ENCODE results near the gene PXN. TPM values are rescaled to one million over a fixed set of nuclear protein-coding genes. Genes with fewer than 3 reads are reported as not detected.

PXN gene
- total and polyA plus RNA-seq, 8 donors, result 27.2 to 129 (median 49.0) TPM

DNA sequence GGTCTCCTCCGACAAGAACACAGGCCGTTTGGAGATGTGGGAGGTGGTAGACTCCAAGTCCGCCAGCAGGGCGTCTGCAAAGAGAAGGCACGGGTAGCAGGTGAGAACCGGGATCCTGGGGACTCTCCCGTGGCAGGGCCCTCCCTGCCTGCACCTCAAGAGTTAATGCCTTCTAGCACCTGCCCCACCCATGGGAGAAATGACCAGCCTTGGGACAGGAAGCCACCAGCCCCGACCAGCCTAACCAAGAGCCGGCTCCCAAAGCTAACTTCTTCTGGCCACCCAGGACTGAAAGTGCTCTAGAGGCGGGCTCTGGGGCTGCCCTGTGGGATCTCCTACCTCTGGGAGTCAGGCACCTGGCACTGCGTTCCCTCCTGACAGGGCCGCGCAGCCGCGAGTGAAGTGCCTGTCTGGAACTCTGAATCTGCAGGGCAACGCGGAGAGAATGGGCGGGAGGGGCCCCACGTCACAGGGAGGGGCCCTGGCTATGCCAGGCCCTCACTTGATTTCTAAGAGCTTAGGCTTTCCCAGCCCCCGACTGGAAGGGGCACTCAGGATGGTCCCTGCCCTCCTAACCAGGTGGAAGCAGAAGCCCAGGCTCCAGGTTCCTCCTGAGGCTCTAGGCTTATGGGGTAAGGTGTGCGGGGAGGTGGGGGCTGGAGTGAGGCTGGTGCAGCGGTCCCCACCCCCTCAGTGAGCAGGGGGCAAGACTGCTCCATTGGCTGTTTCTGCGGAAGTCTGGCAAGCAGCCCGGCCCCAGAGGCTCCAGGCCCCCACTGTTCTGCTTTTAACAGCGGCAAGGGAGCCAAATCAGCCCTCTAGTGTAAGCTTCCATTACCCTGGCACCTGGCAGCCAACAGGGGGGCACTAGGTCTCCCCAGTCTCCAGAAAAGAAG, 41.0 kb downstream of the PXN start:
- Histone ChIP-seq H3K36me3 (peaks cover 46 to 56% (median 50%) of the 10 kb centered on the region in 4 donors), H3K4me1 (peaks cover 57 to 64% (median 59%) of the 10 kb centered on the region in 4 donors), H3K27ac (peak overlapping the region; percentile 85 to 91 (median 88)), H3K9me3 (no peaks in the 10 kb centered on the region), H3K27me3 (no peaks in the 10 kb centered on the region), H3K4me3 (peak overlapping the region; percentile 29 to 46 (median 38))
- intact Hi-C loops (cut with DNase I; ENCODE audit: low total_unique reads), result no loop called here
- 22 to 65% (median 28%) methylated on average over 4 to 25 of the region's 25 CpGs for WGBS, 5 donors
- DNase-seq, result peak; percentile 83 to 92
- TF ChIP-seq POLR2A (IDR thresholded peaks at IDR 0.05), result peak in 1 of 4 donors; percentile 23
- no peak for TF ChIP-seq EP300 (IDR thresholded peaks at IDR 0.05)
- TF ChIP-seq POLR2AphosphoS5 (IDR thresholded peaks at IDR 0.05), result peak; percentile 19 to 75 (median 64)

DNA sequence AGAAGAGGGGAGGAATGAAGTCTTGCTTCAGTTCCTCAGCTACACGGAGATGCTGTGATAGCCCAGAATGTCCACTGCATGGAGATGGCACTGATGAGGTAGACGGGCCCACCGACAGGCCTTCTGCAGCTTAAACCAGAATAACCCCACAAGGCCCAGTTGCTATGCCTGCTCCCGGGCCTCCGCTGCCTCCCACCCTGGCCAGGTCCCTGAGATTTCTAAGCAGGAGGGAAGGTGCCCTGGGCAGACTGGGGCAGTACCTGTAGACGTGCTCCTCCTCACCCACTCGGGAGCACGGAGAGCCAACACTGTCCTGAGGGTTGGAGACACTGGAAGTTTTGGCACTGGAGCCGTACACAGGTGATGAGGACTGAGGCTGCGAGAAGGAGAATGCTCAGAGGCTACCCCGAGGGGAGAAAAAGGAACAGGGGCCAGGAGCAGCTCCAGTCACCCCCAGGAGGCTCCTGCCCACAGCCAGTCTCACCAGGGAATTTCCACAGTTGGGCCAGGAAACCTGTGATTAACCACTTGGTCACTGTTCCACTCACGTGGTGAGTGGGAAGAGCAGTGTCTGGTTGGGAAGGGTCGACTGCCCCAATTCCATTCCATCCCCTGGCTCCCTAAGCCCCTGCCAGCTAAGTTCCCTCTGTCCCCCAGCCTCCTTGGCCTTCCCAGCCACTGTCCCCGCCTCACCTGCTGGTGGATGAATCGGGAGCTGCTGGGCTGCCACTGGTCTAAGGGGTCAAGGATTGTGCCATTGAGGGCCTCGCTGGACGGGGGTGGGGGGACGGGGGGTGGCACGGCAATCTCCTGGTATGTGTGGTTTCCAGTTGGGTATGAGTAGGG, 41.8 kb downstream of the PXN start:
- no peak for TF ChIP-seq POLR2AphosphoS5 (IDR thresholded peaks at IDR 0.05)
- TF ChIP-seq POLR2A (IDR thresholded peaks at IDR 0.05), result no peak
- TF ChIP-seq CTCF (IDR thresholded peaks at IDR 0.05), result no peak
- TF ChIP-seq EP300 (IDR thresholded peaks at IDR 0.05), result no peak
- Histone ChIP-seq H3K4me1 (peaks cover 48 to 55% (median 50%) of the 10 kb centered on the region in 4 donors), H3K27me3 (no peaks in the 10 kb centered on the region), H3K9me3 (no peaks in the 10 kb centered on the region), H3K36me3 (peaks cover 54 to 65% (median 58%) of the 10 kb centered on the region in 4 donors), H3K4me3 (peak overlapping the region; percentile 29 to 46 (median 38)), H3K27ac (peak overlapping the region; percentile 85 to 91 (median 88))
- intact Hi-C loops (cut with DNase I; ENCODE audit: low total_unique reads), result no loop called here
- DNase-seq, result no peak
- 64 to 77% (median 67%) methylated on average over 19 of the region's 19 CpGs for WGBS, 5 donors

- H3K36me3 ChIP-seq, result peaks cover 58 to 77% (median 71%) of the 10 kb centered on the region in 4 donors
- H3K4me3 ChIP-seq, result no peak overlapping the region
- no peak overlapping the region for H3K27ac ChIP-seq
- peak in 1 of 2 donors; percentile 2 for DNase-seq
- TF ChIP-seq CTCF (IDR thresholded peaks at IDR 0.05) (no peak), EP300 (IDR thresholded peaks at IDR 0.05) (no peak), POLR2AphosphoS5 (IDR thresholded peaks at IDR 0.05) (no peak), POLR2A (IDR thresholded peaks at IDR 0.05) (no peak)
- intact Hi-C loops (cut with DNase I; ENCODE audit: low total_unique reads), result no loop called here
- peaks cover 35 to 42% (median 37%) of the 10 kb centered on the region in 4 donors for H3K4me1 ChIP-seq
- no peaks in the 10 kb centered on the region for H3K27me3 ChIP-seq
- no peaks in the 10 kb centered on the region for H3K9me3 ChIP-seq
- 85 to 100% (median 90%) methylated on average over 2 to 12 of the region's 12 CpGs for WGBS, 5 donors
These were observed 43.2 kb downstream of the PXN start for GRCh38 chr12:120222288-120222832.

DNA sequence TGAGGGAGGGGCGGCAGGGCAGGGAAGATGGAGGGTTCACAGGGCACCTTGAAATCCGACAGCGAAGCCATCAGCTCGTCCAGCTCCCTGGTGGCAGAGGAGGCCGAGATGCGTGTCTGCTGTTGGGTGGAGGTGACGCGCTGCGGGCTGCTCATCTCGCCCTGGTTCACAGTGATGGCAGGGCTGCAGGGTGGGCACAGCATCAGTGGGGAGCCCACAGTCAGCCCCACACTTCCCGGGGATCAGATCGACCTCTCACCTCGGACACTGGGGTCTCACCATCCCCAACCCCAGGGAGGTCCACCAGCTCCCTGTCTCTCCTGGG, 44.0 kb downstream of the PXN start:
- H3K9me3 ChIP-seq, result no peaks in the 10 kb centered on the region
- no peak overlapping the region for H3K27ac ChIP-seq
- peaks cover 59 to 82% (median 78%) of the 10 kb centered on the region in 4 donors for H3K36me3 ChIP-seq
- intact Hi-C loops (cut with DNase I; ENCODE audit: low total_unique reads), result no loop called here
- no peak for DNase-seq
- no peaks in the 10 kb centered on the region for H3K27me3 ChIP-seq
- TF ChIP-seq EP300 (IDR thresholded peaks at IDR 0.05), result no peak
- no peak for TF ChIP-seq POLR2A (IDR thresholded peaks at IDR 0.05)
- no peak for TF ChIP-seq CTCF (IDR thresholded peaks at IDR 0.05)
- no peak for TF ChIP-seq POLR2AphosphoS5 (IDR thresholded peaks at IDR 0.05)
- peaks cover 29 to 34% (median 31%) of the 10 kb centered on the region in 4 donors for H3K4me1 ChIP-seq
- H3K4me3 ChIP-seq, result no peak overlapping the region
- 90 to 94% (median 91%) methylated on average over 9 to 13 of the region's 13 CpGs for WGBS, 5 donors

Measured in stomach (tissue), 9 donors.